Neural progenitor cell (in vitro differentiated cells): ENCODE data around the gene LMX1B.

Experiments used
- CTCF ChIP-seq: fragments of 200-600 bp; sonication (generic); IDR thresholded peaks from 2 replicates; pipeline ENCODE4 v1.5.1; 2017; ENCODE audit warnings: antibody characterized with exemption, mild to moderate bottlenecking
- EZH2 ChIP-seq: fragments of 200-600 bp; sonication (generic); IDR thresholded peaks from 2 replicates; pipeline ENCODE4 v1.6.1; 2017; ENCODE audit warnings: antibody characterized with exemption, mild to moderate bottlenecking, moderate library complexity

- TF ChIP-seq EZH2 (no peak), CTCF (peak; percentile 91)
These were observed 91.4 kb downstream of the LMX1B start for GRCh38 chr9:126704892-126705766.
